Measurements from ENCODE around the gene LRRTM3.
A peak's percentile ranks its signal among the peaks of the same experiment; 100 is the strongest.

LRRTM3 gene

GRCh38 chr10:66925896-66926715, at the start of gene LRRTM3:
TSS of gene LRRTM3 (plus strand) at chr10:66926036.
- POLR2A ChIA-PET (ENCODE audit: low non-redundant PET) = interaction anchor here (0.7 kb wide), 1 partner anchor 890 kb away, joined by 3 read pairs; no protein-coding TSS in a partner anchor
- TF ChIP-seq CTCF (conservative IDR thresholded peaks at IDR 0.05; ENCODE audit: low read depth) = peak; percentile 64
- H3K27ac ChIP-seq = no peak within 1 kb of the TSS
- CTCF ChIA-PET = interaction anchor here (0.7 to 1.0 kb wide), 5 partner anchors 10 to 54 kb away, joined by 3 to 5 read pairs (median 3); no protein-coding TSS in a partner anchor
- peak; percentile 66 for DNase-seq (ENCODE audit: low spot score)

GRCh38 chr10:66877361-66877760, 48.5 kb upstream of the LRRTM3 start:
- CTCF ChIA-PET = no interaction called here
- H3K27ac ChIP-seq = no peak overlapping the region
- no peak for TF ChIP-seq CTCF (conservative IDR thresholded peaks at IDR 0.05; ENCODE audit: low read depth)
- POLR2A ChIA-PET (ENCODE audit: low non-redundant PET) = no interaction called here
- DNase-seq (ENCODE audit: low spot score) = no peak

GRCh38 chr10:66880292-66880691, 45.5 kb upstream of the LRRTM3 start:
- POLR2A ChIA-PET (ENCODE audit: low non-redundant PET) = no interaction called here

GRCh38 chr10:66880826-66881225, 45.0 kb upstream of the LRRTM3 start:
- DNase-seq (ENCODE audit: low spot score) = no peak
- CTCF ChIA-PET = no interaction called here
- no peak overlapping the region for H3K27ac ChIP-seq
- TF ChIP-seq CTCF (conservative IDR thresholded peaks at IDR 0.05; ENCODE audit: low read depth) = no peak
- POLR2A ChIA-PET (ENCODE audit: low non-redundant PET) = no interaction called here

More at GRCh38 chr10:66880292-66880691, 45.5 kb upstream of the LRRTM3 start:
- CTCF ChIA-PET = no interaction called here
- no peak for TF ChIP-seq CTCF (conservative IDR thresholded peaks at IDR 0.05; ENCODE audit: low read depth)
- no peak overlapping the region for H3K27ac ChIP-seq
- DNase-seq (ENCODE audit: low spot score) = no peak

- DNase-seq (ENCODE audit: low spot score) = no peak
- ChIA-PET CTCF (no interaction called here), POLR2A (ENCODE audit: low non-redundant PET) (no interaction called here)
- H3K27ac ChIP-seq = no peak overlapping the region
- TF ChIP-seq CTCF (conservative IDR thresholded peaks at IDR 0.05; ENCODE audit: low read depth) = no peak
These were observed 44.0 kb upstream of the LRRTM3 start for GRCh38 chr10:66881814-66882213.

- ChIA-PET CTCF (no interaction called here), POLR2A (ENCODE audit: low non-redundant PET) (no interaction called here)
- TF ChIP-seq CTCF (conservative IDR thresholded peaks at IDR 0.05; ENCODE audit: low read depth) = no peak
- DNase-seq (ENCODE audit: low spot score) = no peak
- no peak overlapping the region for H3K27ac ChIP-seq
These were observed 43.6 kb upstream of the LRRTM3 start for GRCh38 chr10:66882271-66882670.

Data from RWPE1 (cell line).